K562 (cell line): Measurements from ENCODE around the gene SGIP1. TPM values are rescaled to one million over a fixed set of nuclear protein-coding genes. Genes with fewer than 3 reads are reported as not detected.

ENCODE experiments used
- ATF1 ChIP-seq, 2 experiments: fragments of 450-650 bp in 1 of 2; IDR thresholded peaks; 2 replicates each; pipeline ENCODE4 v1.6.1; 2016; ENCODE audit warnings: missing compliant biosample characterization in 1 of 2, missing genetic modification characterization in 1 of 2
- CCNT2 ChIP-seq: IDR thresholded peaks from 2 replicates; pipeline ENCODE4 v1.6.1; 2011; ENCODE audit warnings: borderline replicate concordance, low read depth, mild to moderate bottlenecking, moderate library complexity, mixed read lengths, low read length; ENCODE audit not compliant: insufficient read length; ENCODE audit errors: extremely low read depth
- E2F8 ChIP-seq: fragments of 450-650 bp; IDR thresholded peaks from 2 replicates; pipeline ENCODE4 v1.7.1; 2018; ENCODE audit warnings: mild to moderate bottlenecking, low read depth; ENCODE audit not compliant: partially characterized antibody
- ESRRA ChIP-seq: fragments of 450-650 bp; IDR thresholded peaks from 2 replicates; pipeline ENCODE4 v1.6.1; 2014; ENCODE audit warnings: low read depth, mild to moderate bottlenecking, moderate library complexity, borderline replicate concordance
- HBP1 ChIP-seq: fragments of 450-650 bp; formaldehyde crosslinking; IDR thresholded peaks from 2 replicates; pipeline ENCODE4 v1.4.0; 2022; ENCODE audit warnings: missing genetic modification characterization
- HDAC1 ChIP-seq, 2 experiments: fragments of 450-650 bp; IDR thresholded peaks; 2 replicates each; pipeline ENCODE4 v1.6.1; 2016 to 2017; ENCODE audit warnings: inconsistent platforms in 1 of 2, mild to moderate bottlenecking in 1 of 2, moderate library complexity in 1 of 2
- L3MBTL2 ChIP-seq: fragments of 450-650 bp; IDR thresholded peaks from 2 replicates; pipeline ENCODE4 v1.6.1; 2016; ENCODE audit warnings: mild to moderate bottlenecking, moderate library complexity
- MAFG ChIP-seq: fragments of 450-650 bp; conservative IDR thresholded peaks from 2 replicates; pipeline ENCODE4 v1.6.1; 2016; ENCODE audit warnings: missing genetic modification characterization, missing compliant biosample characterization
- MEF2A ChIP-seq: IDR thresholded peaks from 2 replicates; pipeline ENCODE4 v1.6.1; 2011; ENCODE audit warnings: low read depth, mild to moderate bottlenecking, low read length, moderate library complexity; ENCODE audit not compliant: control insufficient read depth
- MEF2D ChIP-seq: conservative IDR thresholded peaks from 2 replicates; pipeline ENCODE4 v1.6.1; 2016; ENCODE audit warnings: low read depth, missing genetic modification characterization, missing compliant biosample characterization
- MITF ChIP-seq: IDR thresholded peaks from 2 replicates; pipeline ENCODE4 v1.6.1; 2014; ENCODE audit warnings: antibody characterized with exemption
- SMARCA4 ChIP-seq: fragments of 450-650 bp; IDR thresholded peaks from 2 replicates; pipeline ENCODE4 v1.6.1; 2016
- TBP ChIP-seq: optimal IDR thresholded peaks from 2 replicates; pipeline ENCODE3; 2011; ENCODE audit warnings: low read depth, low read length, improper control_type of control experiment
- TCFL5 ChIP-seq: fragments of 250-450 bp; sonication (Bioruptor Pico); conservative IDR thresholded peaks from 2 replicates; pipeline ENCODE4 v1.6.1; 2021; ENCODE audit warnings: mild to moderate bottlenecking, moderate library complexity, matching md5 sums
- TFE3 ChIP-seq: fragments of 450-650 bp; formaldehyde crosslinking; IDR thresholded peaks from 2 replicates; pipeline ENCODE4 v1.4.0; 2020; ENCODE audit warnings: mild to moderate bottlenecking, mixed read lengths
- ZNF507 ChIP-seq: conservative IDR thresholded peaks from 2 replicates; pipeline ENCODE4 v1.6.1; 2017; ENCODE audit warnings: missing genetic modification characterization, missing compliant biosample characterization
- ZNF584 ChIP-seq: fragments of 200-800 bp; sonication (Bioruptor generic); IDR thresholded peaks from 2 replicates; pipeline ENCODE4 v1.6.1; 2016; ENCODE audit warnings: low read depth, mild to moderate bottlenecking, missing genetic modification characterization, missing compliant biosample characterization
- polyA plus RNA-seq, 8 experiments: library from polyadenylated mRNA; depleted of rRNA in 4 of 8; stranded (reverse) in 5 of 8; unstranded in 3 of 8; fragments of >200 nt; fragmentation: Nextera tagmentation in 2 of 8; fragmentation: Illumina TruSeq in 1 of 8; extraction: Ambion mirVana in 2 of 8; extraction: Trizol in 1 of 8; gene quantifications; 2 replicates each; pipeline versions ENCODE4 v1.2.1 to v1.2.3, GENCODE V29; 2011 to 2014; ENCODE audit warnings: inconsistent platforms in 1 of 8, missing spikeins in 1 of 8
- total RNA-seq, 7 experiments: library from RNA; depleted of rRNA in 6 of 7; stranded (reverse); fragments of >200 nt in 6 of 7; fragmentation: Illumina TruSeq in 2 of 7; extraction: Trizol in 2 of 7; gene quantifications; 2 replicates each; pipeline versions ENCODE4 v1.2.1 to v1.2.3, GENCODE V29; 2011 to 2021; ENCODE audit warnings: low replicate concordance in 1 of 7

SGIP1 gene
- total and polyA plus RNA-seq, 9 of the 15 experiments (the other 6 are each of a cell fraction or from before 2014, with no cell fraction given): 0.07 to 0.35 TPM; not detected in 7

- TF ChIP-seq CCNT2 (peak; percentile 59), ESRRA (peak; percentile 35; the same call in 1 of the 2 replicates), MEF2D (tag) (peak; percentile 78), MEF2A (peak; percentile 76; the same call in 1 of the 2 replicates), MITF (peak; percentile 87), ZNF584 (CRISPR knock-in tag) (no peak; the same call in 1 of the 2 replicates), ATF1 (CRISPR knock-in tag; IDR thresholded peaks at IDR 0.05) (no peak), ATF1 (tag; IDR thresholded peaks at IDR 0.05) (peak; percentile 82), HBP1 (CRISPR knock-in tag) (no peak), SMARCA4 (peak; percentile 96), E2F8 (no peak), HDAC1 (IDR thresholded peaks at IDR 0.05) (peak in 1 of 2 experiments; percentile 57; a peak in 1 of 4 replicates), MAFG (no peak), TBP (peak; percentile 59), TCFL5 (no peak), TFE3 (CRISPR knock-in tag) (peak; percentile 98), L3MBTL2 (peak; percentile 31; the same call in 1 of the 2 replicates), ZNF507 (no peak)
Measured at GRCh38 chr1:66758241-66758755, 224.3 kb downstream of the SGIP1 start (continued).
